D341Med (cell line): ENCODE results near the gene DNAJC7.
A peak's percentile ranks its signal among the peaks of the same experiment; 100 is the strongest.
"Not testable (repeated sequence)": the region's sequence is repeated elsewhere in the genome, so short reads cannot be mapped to it uniquely, and the experiment has no call there.

Source experiments
- DNase-seq: peaks from one replicate; pipeline ENCODE4 v3.0.0; 2012; ENCODE audit warnings: low spot score

DNAJC7 gene

DNA sequence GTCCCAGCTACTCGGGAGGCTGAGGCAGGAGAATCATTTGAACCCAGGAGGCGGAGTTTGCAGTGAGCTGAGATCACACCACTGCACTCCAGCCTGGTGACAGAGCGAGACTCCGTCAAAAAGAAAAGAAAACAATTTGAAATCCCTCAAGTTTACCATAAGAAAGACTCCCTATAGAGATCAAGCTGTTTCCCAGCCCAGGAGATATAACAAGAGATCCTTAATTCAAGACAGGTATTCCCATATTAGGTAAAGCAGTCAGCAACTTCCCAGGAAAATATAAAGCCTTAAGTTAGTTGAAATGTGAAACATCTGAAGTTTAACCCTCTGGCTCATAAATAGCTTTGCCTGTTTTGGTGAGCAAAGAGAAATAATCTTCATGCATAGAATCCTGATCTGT lies 4.9 kb downstream of the DNAJC7 start:
- DNase-seq, result not testable (repeated sequence)

DNA sequence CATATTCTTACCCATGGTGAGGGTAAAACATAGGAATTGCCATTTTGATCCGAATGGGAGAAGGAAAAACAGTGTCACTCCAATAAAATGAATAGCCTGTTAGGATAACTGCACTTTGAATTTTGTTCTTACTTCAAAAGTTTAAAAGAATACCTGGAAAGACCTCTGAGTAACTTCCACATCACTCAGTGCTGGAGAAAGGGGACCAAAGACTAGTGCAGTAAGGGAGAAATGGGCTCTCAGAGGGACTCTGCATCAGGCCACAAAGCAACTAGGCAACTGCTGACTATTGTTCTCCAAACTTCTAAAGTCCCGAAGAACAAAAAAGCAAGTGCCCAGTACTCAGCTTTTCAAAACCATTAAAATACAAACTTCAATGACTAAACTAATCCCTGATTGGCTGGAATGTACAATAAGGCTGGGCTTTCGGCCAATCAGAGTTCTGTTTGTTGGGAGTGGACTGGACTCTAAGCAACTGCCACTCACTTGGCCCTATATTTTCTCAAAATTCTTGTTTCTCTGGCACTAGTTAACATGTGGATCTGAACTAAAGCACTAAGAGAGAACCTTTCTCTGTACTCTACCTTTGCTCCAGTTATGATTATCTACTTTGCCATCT lies 6.2 kb downstream of the DNAJC7 start:
- DNase-seq, result peak; percentile 62

DNA sequence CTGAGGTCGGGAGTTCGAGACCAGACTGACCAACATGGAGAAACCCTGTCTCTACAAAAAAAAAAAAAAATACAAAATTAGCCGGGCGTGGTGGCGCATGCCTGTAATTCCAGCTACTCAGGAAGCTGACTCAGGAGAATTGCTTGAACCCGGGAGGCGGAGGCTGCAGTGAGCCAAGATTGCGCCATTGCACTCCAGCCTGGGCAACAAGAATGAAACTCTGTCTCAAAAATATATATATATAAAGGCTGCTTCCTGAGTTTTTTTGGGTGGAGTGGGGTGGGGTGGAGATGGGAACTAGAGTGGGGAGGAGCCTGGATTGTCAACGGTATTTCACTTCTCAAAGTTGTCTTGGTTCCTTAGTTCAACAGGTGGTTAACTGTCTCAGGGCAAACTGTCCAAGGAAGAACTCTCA lies 7.0 kb downstream of the DNAJC7 start:
- not testable (repeated sequence) for DNase-seq

DNA sequence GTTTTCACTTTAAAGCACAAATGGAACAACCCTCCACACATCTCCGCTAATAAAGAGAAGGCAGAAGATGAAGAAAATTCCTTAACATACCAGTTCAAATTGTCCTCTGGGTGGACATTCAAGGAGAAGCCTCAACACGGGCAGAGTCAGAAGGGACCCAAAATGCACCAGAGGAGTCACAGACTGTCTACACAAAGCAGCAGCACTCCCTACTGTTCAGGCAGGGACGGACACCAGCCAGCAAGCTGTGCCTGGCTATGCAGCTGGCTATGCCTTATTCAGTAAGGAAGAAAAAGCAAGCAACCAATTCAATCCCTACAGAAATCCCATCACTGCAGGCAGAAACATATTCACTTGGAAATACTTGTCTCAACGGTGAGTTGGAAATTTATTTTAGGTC lies 8.1 kb downstream of the DNAJC7 start:
- peak; percentile 70 for DNase-seq

DNA sequence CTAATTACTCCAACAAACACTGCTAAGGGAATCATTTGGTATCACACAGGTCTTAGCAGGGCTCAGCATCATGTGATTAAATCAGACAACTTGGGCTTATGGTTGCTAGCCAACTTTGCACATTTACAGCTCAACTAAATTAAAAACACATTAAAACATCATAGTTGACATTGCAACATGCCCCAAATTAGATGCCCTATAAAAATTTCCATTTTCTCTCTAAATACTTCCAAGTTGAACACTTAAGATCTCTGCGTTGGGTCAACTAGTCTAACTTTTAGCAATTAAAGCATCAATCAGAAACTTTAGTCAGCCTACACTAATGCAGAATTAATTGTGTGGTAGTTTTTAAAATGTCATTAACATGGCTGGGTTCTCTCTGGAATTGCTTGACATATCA lies 12.1 kb downstream of the DNAJC7 start:
- no peak for DNase-seq

GRCh38 chr17:42002792-42003301 lies 14.4 kb downstream of the DNAJC7 start:
- no peak for DNase-seq

- DNase-seq, result no peak
These were observed 15.0 kb downstream of the DNAJC7 start for GRCh38 chr17:42002175-42002791.

DNA sequence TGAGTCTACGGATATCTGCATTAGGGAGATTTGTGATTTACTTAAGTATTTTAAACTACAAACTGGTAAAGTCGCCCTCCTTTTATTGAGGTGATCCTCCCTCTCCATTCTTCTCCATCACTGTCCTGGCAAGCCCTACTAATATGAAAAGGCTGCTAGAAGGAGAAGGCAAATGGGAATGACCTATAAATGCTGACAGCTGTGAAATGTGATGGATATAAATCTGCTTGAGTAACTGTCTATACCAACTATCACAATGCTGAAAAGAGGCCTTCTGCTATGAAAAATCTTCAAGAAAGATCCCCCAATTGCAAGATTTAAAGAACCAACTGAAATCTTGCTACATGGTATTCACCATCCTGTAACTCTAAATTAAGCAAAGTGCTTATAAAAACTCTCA lies 15.5 kb downstream of the DNAJC7 start:
- DNase-seq, result no peak

GRCh38 chr17:42000413-42001133 lies 16.7 kb downstream of the DNAJC7 start:
- no peak for DNase-seq

- DNase-seq, result no peak
These were observed 18.7 kb downstream of the DNAJC7 start for GRCh38 chr17:41998497-41998896.

- DNase-seq, result no peak
These were observed 20.4 kb downstream of the DNAJC7 start for GRCh38 chr17:41996855-41997164.

GRCh38 chr17:41992576-41992975 lies 24.7 kb downstream of the DNAJC7 start:
- DNase-seq, result no peak

DNA sequence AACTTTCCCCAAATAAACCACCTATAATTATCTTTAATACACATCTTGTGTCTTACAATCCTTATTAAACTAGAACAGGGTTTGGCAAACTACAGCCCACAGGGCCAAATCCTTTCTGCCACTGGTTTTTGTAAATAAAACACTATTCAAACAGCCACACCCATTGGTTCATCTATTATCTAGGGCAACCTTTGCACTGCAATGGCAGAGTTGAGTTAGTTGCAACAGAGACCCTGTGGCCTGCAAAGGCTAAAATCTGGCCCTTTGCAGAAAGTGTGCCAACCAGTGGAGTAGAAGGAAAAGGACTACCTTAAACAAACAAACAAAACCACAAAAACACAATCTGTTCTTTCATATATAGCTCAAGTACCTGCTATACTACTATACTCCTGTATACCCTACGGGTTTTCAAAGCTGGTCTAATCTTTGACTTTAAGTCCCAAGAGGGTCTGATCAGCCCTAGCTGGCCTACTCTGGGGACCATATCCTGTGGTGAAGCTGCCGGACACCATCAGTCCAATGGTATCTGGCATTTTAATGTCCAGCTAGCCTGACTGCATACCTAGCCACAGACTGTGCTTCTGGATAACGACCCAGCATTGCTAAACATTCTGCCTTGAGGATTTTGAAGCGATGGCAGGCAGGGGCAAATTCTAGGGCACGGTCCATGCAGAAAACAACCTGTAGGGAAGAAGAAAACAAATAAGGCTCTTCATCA lies 27.4 kb downstream of the DNAJC7 start:
- DNase-seq, result no peak

DNA sequence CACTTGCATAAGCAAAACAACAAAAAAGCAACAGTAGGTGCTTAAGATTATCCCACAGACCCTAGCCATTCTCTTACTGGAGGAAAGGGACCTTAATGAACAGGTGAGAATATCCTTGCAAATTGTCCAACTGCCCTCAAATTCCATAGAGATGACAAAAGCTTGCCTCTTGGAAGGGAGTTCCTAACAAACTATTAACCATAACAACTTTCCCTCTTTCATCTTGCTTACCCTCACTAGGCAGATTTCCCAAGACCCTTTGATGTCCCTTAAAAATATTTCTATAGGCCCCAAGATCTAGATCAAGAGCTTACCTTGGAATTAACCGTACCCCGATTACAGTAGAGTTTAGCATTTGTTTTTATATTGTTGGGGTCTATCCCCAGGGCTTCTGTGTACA lies 28.8 kb downstream of the DNAJC7 start:
- no peak for DNase-seq

DNA sequence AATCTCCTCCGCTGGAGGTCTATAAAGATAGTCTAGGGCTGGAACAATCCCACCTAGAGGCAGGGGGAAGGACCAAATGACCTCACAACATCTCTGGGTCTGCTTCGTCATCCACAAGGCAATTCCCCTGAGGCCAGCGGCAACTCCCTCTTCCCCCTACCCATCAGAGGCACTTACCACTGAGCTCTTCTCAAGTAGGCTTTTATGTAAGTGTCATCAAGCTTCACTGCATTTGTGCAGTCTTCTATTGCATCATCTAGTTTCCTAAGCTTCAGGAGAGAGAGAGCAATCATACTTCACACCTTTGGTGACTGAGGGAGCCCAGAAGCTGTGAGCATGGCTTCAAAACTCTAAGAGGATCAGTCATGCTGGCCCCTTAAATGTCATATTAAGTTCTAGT lies 29.6 kb downstream of the DNAJC7 start:
- peak; percentile 49 for DNase-seq

- no peak for DNase-seq
These were observed 30.6 kb downstream of the DNAJC7 start for GRCh38 chr17:41986634-41987033.

DNA sequence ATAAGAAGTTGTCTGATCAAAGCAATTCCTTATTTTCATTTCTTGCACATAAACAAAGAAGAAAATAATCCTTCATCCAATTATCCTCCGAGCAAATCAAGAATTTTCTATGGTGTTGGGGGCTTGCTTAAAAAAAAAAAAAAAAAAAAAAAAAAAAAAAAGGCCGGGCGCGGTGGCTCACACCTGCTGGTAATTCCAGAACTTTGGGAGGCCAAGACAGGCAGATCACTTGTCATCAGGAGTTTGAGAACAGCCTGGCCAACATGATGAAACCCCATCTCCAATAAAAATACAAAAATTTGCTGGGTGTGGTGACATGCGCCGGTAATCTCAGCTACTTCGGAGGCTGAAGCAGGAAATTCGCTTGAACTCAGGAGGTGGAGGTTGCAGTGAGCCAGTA lies 31.3 kb downstream of the DNAJC7 start:
- no peak for DNase-seq

- DNase-seq, result no peak
These were observed 32.8 kb downstream of the DNAJC7 start for GRCh38 chr17:41984454-41984853.

DNA sequence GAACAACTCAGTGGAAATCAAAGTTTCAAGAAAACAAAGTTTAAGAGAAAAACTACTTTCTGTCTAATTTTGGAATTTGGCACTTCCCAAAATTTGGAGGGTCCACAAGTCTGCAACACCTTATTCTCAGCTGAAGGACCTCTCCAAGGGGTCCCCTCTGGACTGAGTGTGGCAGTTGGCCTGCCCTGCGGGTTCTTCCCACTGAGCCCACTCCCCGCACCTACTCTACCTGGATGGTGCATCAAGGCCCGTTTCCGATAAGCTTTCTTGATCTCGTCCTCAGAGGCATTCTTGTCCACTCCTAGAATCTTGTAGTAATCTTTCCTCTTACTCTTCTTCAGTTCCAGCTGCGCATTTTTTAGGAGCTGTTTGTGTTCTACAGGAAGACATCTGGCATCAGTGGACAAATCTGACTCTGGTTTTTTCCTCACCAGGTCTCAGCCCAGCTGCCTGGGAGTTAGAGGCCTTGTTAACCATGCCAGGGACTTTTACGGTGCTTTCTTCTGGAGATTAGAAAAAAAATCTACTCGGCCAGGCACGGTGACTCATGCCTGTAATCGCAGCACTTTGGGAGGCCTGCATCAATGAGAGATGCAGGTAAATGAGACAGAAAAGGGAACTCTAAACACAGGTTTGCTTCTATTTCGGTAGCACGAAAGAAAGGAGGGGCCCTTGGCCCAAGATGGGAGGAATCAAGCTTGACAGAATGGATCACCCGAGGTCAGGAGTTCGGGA lies 35.0 kb downstream of the DNAJC7 start:
- DNase-seq, result no peak

GRCh38 chr17:41977991-41978390 lies 39.2 kb downstream of the DNAJC7 start:
- DNase-seq, result no peak

- no peak for DNase-seq
These were observed 41.0 kb downstream of the DNAJC7 start for GRCh38 chr17:41976142-41976768.
